ENCODE data around the gene WSB1. TPM values are rescaled to one million over a fixed set of nuclear protein-coding genes. Genes with fewer than 3 reads are reported as not detected.

WSB1 gene
- total and polyA plus RNA-seq, 2 of the 8 experiments (the other 6 are each of a cell fraction or from before 2014, with no cell fraction given): 113 to 140 TPM

- 92% methylated on average over 6 of the region's 6 CpGs; no CpG with 5 or more reads in 1 of the 2 experiments for WGBS, 2 experiments (ENCODE audit: extremely low coverage in 1 of 2, insufficient coverage in 1 of 2, insufficient read length in 1 of 2, insufficient replicate concordance in 2 of 2, low coverage in 1 of 2, low lambda C conversion rate in 2 of 2, missing lambda C conversion rate in 1 of 2)
- FAIRE-seq: no peak
- POLR2A ChIA-PET (ENCODE audit: partially characterized antibody): interaction anchor here (1.4 to 3.4 kb wide), 2 partner anchors 9 to 25 kb away, joined by 3 to 33 read pairs; partner anchors contain the start of gene WSB1
Measured at GRCh38 chr17:27318633-27319032, 24.7 kb downstream of the WSB1 start.

More at GRCh38 chr17:27318633-27319032, 24.7 kb downstream of the WSB1 start:
- H2BK5ac ChIP-seq (ENCODE audit: low read depth, low read length): no peak overlapping the region
- no peak overlapping the region for H2BK12ac ChIP-seq (ENCODE audit: low read depth, low read length)
- no peak overlapping the region for H3K4me2 ChIP-seq (ENCODE audit: insufficient read depth in 1 of 2, low read depth in 2 of 2, low read length in 2 of 2)
- no peak overlapping the region for H2AFZ ChIP-seq (ENCODE audit: low read length)
- CTCF ChIA-PET (ENCODE audit: partially characterized antibody): interaction anchor here (1.2 to 2.4 kb wide), 5 partner anchors 11 to 83 kb away, joined by 3 to 15 read pairs (median 6); no protein-coding TSS in a partner anchor
- no peak overlapping the region for H2BK120ac ChIP-seq (replicated peaks; ENCODE audit: low read depth, low read length)
- no peak overlapping the region for H2AK5ac ChIP-seq (ENCODE audit: low read depth, low read length)
- H3K4me3 ChIP-seq (ENCODE audit: extremely low read depth in 1 of 4, insufficient read depth in 2 of 4, low read depth in 3 of 4, low read length in 4 of 4): no peak overlapping the region
- no peak overlapping the region for H3K9ac ChIP-seq (replicated peaks in 1 of 4; ENCODE audit: extremely low read depth in 1 of 4, low read depth in 3 of 4, low read length in 3 of 4)
- no peak overlapping the region for H3K23ac ChIP-seq (ENCODE audit: insufficient read length)
- H3K79me2 ChIP-seq (ENCODE audit: control insufficient read depth in 1 of 2, insufficient read depth in 2 of 2, low read length in 2 of 2): no peaks in the 10 kb centered on the region
- TF ChIP-seq EGR1 (IDR thresholded peaks at IDR 0.05; ENCODE audit: borderline replicate concordance, low read depth, low read length) (no peak), SAP30 (IDR thresholded peaks at IDR 0.05; ENCODE audit: insufficient read depth, insufficient replicate concordance, low read length) (no peak), RNF2 (IDR thresholded peaks at IDR 0.05; ENCODE audit: borderline replicate concordance, low read depth, low read length, missing control alignments, poor library complexity, severe bottlenecking) (no peak), RBBP5 (IDR thresholded peaks at IDR 0.05; ENCODE audit: borderline replicate concordance, low read depth, low read length) (no peak), CHD2 (IDR thresholded peaks at IDR 0.05; ENCODE audit: low read length) (no peak), GABPA (IDR thresholded peaks at IDR 0.05; ENCODE audit: borderline replicate concordance, insufficient read depth, low read length) (no peak), TBP (IDR thresholded peaks at IDR 0.05; ENCODE audit: low read depth, low read length) (no peak)
- no peaks in the 10 kb centered on the region for H4K20me1 ChIP-seq (replicated peaks in 1 of 2; ENCODE audit: control insufficient read depth in 1 of 2, insufficient read depth in 2 of 2, low read length in 2 of 2)
- no peak overlapping the region for H4K5ac ChIP-seq (ENCODE audit: insufficient read length, low read depth, low read length)
- H3K79me1 ChIP-seq (ENCODE audit: low read depth, low read length): no peaks in the 10 kb centered on the region
- no peak overlapping the region for H3K4ac ChIP-seq (replicated peaks; ENCODE audit: insufficient read length, low read depth, low read length)
- no peak for DNase-seq (ENCODE audit: low read depth in 1 of 2, low spot score in 2 of 2)
- H2BK15ac ChIP-seq (ENCODE audit: low read length): no peak overlapping the region
- no peak overlapping the region for H4K8ac ChIP-seq (ENCODE audit: extremely low read depth, insufficient read depth, low read length)
- peaks cover 2 to 39% (median 22%) of the 10 kb centered on the region in 4 experiments; a peak in 7 of 8 replicates for H3K36me3 ChIP-seq (ENCODE audit: control insufficient read depth in 2 of 4, insufficient read depth in 4 of 4, low read length in 3 of 4)
- no peak overlapping the region for H2BK20ac ChIP-seq (ENCODE audit: low read length)
- no peaks in the 10 kb centered on the region for H3K9me3 ChIP-seq (ENCODE audit: insufficient read depth in 2 of 2, low read depth in 1 of 2, low read length in 1 of 2)
- peaks cover 0 to 1% (median 0%) of the 10 kb centered on the region in 4 experiments; a peak in 1 of 7 replicates for H3K4me1 ChIP-seq (replicated peaks in 1 of 4; ENCODE audit: control insufficient read depth in 3 of 4, insufficient read depth in 4 of 4, low read length in 3 of 4)
- no peak overlapping the region for H4K91ac ChIP-seq (replicated peaks; ENCODE audit: insufficient read length, low read length)
- H3K23me2 ChIP-seq (ENCODE audit: low read depth, low read length): no peaks in the 10 kb centered on the region
- no peak overlapping the region for H3K14ac ChIP-seq (ENCODE audit: insufficient read length)
- H3K56ac ChIP-seq (replicated peaks; ENCODE audit: insufficient read length, low read depth, low read length): no peak overlapping the region
- no peak overlapping the region for H3K18ac ChIP-seq (ENCODE audit: extremely low read depth, low read length)
- H3K27me3 ChIP-seq (replicated peaks in 1 of 4; ENCODE audit: control insufficient read depth in 3 of 4, extremely low read depth in 1 of 4, insufficient read depth in 3 of 4, low read length in 3 of 4): no peaks in the 10 kb centered on the region
- no peak overlapping the region for H3K27ac ChIP-seq (ENCODE audit: low read depth, low read length)

All from H1 (cell line).